MV-4-11 (cell line): ENCODE data around the gene SCEL.

Experiments
- DNase-seq: peaks from one replicate; lab custom pipeline; 2025; lab: John Stamatoyannopoulos, UW

The SCEL gene

GRCh38 chr13:77521194-77521593, 14.3 kb upstream of the SCEL start:
- DNase-seq, result no peak

GRCh38 chr13:77521595-77522367, 13.7 kb upstream of the SCEL start:
- no peak for DNase-seq

GRCh38 chr13:77522444-77522843, 13.1 kb upstream of the SCEL start:
- no peak for DNase-seq

- no peak for DNase-seq
Observed at GRCh38 chr13:77523386-77523785, 12.1 kb upstream of the SCEL start.

- no peak for DNase-seq
Observed at GRCh38 chr13:77523834-77524728, 11.4 kb upstream of the SCEL start.

GRCh38 chr13:77528414-77528813, 7.1 kb upstream of the SCEL start:
- DNase-seq, result no peak

GRCh38 chr13:77528834-77529500, 6.5 kb upstream of the SCEL start:
- no peak for DNase-seq

- DNase-seq, result no peak
Observed at GRCh38 chr13:77529501-77529840, 6.0 kb upstream of the SCEL start.

GRCh38 chr13:77530875-77531274, 4.6 kb upstream of the SCEL start:
- DNase-seq, result no peak

- DNase-seq, result no peak
Observed at GRCh38 chr13:77532983-77533382, 2.5 kb upstream of the SCEL start.

- DNase-seq, result peak; percentile 29
Observed at GRCh38 chr13:77533875-77534788, 1.4 kb upstream of the SCEL start.

- DNase-seq, result no peak
Observed at GRCh38 chr13:77536358-77536757, 852 bp downstream of the SCEL start.

- no peak for DNase-seq
Observed at GRCh38 chr13:77537289-77537919, 1.9 kb downstream of the SCEL start.

GRCh38 chr13:77543711-77544110, 8.2 kb downstream of the SCEL start:
- no peak for DNase-seq

GRCh38 chr13:77544355-77544754, 8.8 kb downstream of the SCEL start:
- no peak for DNase-seq

GRCh38 chr13:77544758-77545338, 9.3 kb downstream of the SCEL start:
- peak; percentile 56 for DNase-seq

- DNase-seq, result no peak
Observed at GRCh38 chr13:77545626-77546412, 10.3 kb downstream of the SCEL start.

GRCh38 chr13:77548095-77548494, 12.6 kb downstream of the SCEL start:
- DNase-seq, result no peak

GRCh38 chr13:77548594-77548993, 13.1 kb downstream of the SCEL start:
- DNase-seq, result no peak

- no peak for DNase-seq
Observed at GRCh38 chr13:77554069-77554468, 18.6 kb downstream of the SCEL start.
